ENCODE results near the gene SLC35E1.
A peak's percentile ranks its signal among the peaks of the same experiment; 100 is the strongest.

SLC35E1 gene

GRCh38 chr19:16600824-16601223, 28.6 kb upstream of the SLC35E1 start:
- no peak for DNase-seq
- intact Hi-C loops (cut with DNase I) = no loop called here

- intact Hi-C loops (cut with DNase I) = no loop called here
- no peak for DNase-seq
Measured at GRCh38 chr19:16599655-16600346, 27.6 kb upstream of the SLC35E1 start.

GRCh38 chr19:16598848-16599247, 26.6 kb upstream of the SLC35E1 start:
- intact Hi-C loops (cut with DNase I) = no loop called here
- no peak for DNase-seq

GRCh38 chr19:16596399-16596798, 24.2 kb upstream of the SLC35E1 start:
- DNase-seq = no peak

GRCh38 chr19:16595097-16595496, 22.9 kb upstream of the SLC35E1 start:
- intact Hi-C loops (cut with DNase I) = no loop called here

More at GRCh38 chr19:16596399-16596798, 24.2 kb upstream of the SLC35E1 start:
- intact Hi-C loops (cut with DNase I) = no loop called here

GRCh38 chr19:16594681-16595091, 22.5 kb upstream of the SLC35E1 start:
- DNase-seq = no peak
- intact Hi-C loops (cut with DNase I) = no loop called here

More at GRCh38 chr19:16595097-16595496, 22.9 kb upstream of the SLC35E1 start:
- no peak for DNase-seq

GRCh38 chr19:16594131-16594586, 21.9 kb upstream of the SLC35E1 start:
- intact Hi-C loops (cut with DNase I) = no loop called here
- DNase-seq = no peak

- intact Hi-C loops (cut with DNase I) = no loop called here
- no peak for DNase-seq
Measured at GRCh38 chr19:16593181-16593580, 21.0 kb upstream of the SLC35E1 start.

GRCh38 chr19:16591803-16592556, 19.8 kb upstream of the SLC35E1 start:
- DNase-seq = peak in 3 of 42 donors; percentile 46 to 66 (median 58)
- intact Hi-C loops (cut with DNase I) = no loop called here

- intact Hi-C loops (cut with DNase I) = no loop called here
- DNase-seq = no peak
Measured at GRCh38 chr19:16590876-16591802, 18.9 kb upstream of the SLC35E1 start.

GRCh38 chr19:16589917-16590316, 17.7 kb upstream of the SLC35E1 start:
- intact Hi-C loops (cut with DNase I) = no loop called here
- no peak for DNase-seq

GRCh38 chr19:16588824-16589577, 16.8 kb upstream of the SLC35E1 start:
- intact Hi-C loops (cut with DNase I) = no loop called here
- DNase-seq = no peak

GRCh38 chr19:16587833-16588823, 15.9 kb upstream of the SLC35E1 start:
- intact Hi-C loops (cut with DNase I) = no loop called here
- DNase-seq = peak in 30 of 42 donors; percentile 24 to 74 (median 50)

GRCh38 chr19:16586991-16587832, 15.0 kb upstream of the SLC35E1 start:
- intact Hi-C loops (cut with DNase I) = no loop called here
- peak in 7 of 42 donors; percentile 35 to 67 (median 49) for DNase-seq

- intact Hi-C loops (cut with DNase I) = no loop called here
- no peak for DNase-seq
Measured at GRCh38 chr19:16586477-16586871, 14.3 kb upstream of the SLC35E1 start.

- no peak for DNase-seq
- intact Hi-C loops (cut with DNase I) = no loop called here
Measured at GRCh38 chr19:16585808-16586476, 13.7 kb upstream of the SLC35E1 start.
